ENCODE data around the gene LRMDA. TPM values are rescaled to one million over a fixed set of nuclear protein-coding genes. Genes with fewer than 3 reads are reported as not detected.

LRMDA gene
- total and polyA plus RNA-seq, 2 of the 8 experiments (the other 6 are each of a cell fraction or from before 2014, with no cell fraction given) = 0.86 to 2.8 TPM

GRCh38 chr10:75449382-75450074 is 18.1 kb downstream of the LRMDA start (continued):
- TF ChIP-seq RXRA (IDR thresholded peaks at IDR 0.05; ENCODE audit: insufficient read depth, low read depth, low read length) (no peak), RBBP5 (IDR thresholded peaks at IDR 0.05; ENCODE audit: borderline replicate concordance, low read depth, low read length) (no peak), CHD2 (IDR thresholded peaks at IDR 0.05; ENCODE audit: low read length) (no peak), TEAD4 (IDR thresholded peaks at IDR 0.05; ENCODE audit: low read depth, low read length) (no peak), RNF2 (IDR thresholded peaks at IDR 0.05; ENCODE audit: borderline replicate concordance, low read depth, low read length, missing control alignments, poor library complexity, severe bottlenecking) (no peak), ZNF274 (IDR thresholded peaks at IDR 0.05; ENCODE audit: borderline replicate concordance, extremely low read depth, low read length) (no peak), TCF12 (IDR thresholded peaks at IDR 0.05; ENCODE audit: low read depth, low read length) (no peak)
- TF ChIP-seq, protein P1, sequence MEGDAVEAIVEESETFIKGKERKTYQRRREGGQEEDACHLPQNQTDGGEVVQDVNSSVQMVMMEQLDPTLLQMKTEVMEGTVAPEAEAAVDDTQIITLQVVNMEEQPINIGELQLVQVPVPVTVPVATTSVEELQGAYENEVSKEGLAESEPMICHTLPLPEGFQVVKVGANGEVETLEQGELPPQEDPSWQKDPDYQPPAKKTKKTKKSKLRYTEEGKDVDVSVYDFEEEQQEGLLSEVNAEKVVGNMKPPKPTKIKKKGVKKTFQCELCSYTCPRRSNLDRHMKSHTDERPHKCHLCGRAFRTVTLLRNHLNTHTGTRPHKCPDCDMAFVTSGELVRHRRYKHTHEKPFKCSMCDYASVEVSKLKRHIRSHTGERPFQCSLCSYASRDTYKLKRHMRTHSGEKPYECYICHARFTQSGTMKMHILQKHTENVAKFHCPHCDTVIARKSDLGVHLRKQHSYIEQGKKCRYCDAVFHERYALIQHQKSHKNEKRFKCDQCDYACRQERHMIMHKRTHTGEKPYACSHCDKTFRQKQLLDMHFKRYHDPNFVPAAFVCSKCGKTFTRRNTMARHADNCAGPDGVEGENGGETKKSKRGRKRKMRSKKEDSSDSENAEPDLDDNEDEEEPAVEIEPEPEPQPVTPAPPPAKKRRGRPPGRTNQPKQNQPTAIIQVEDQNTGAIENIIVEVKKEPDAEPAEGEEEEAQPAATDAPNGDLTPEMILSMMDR (IDR thresholded peaks at IDR 0.05; ENCODE audit: control extremely low read depth in 1 of 3, insufficient read depth in 1 of 3, low read depth in 1 of 3, low read length in 3 of 3) = no peak
